Stimulated activated naive CD4-positive, alpha-beta T cell (primary cell): ENCODE measurements around the gene RABGAP1L.
"Not testable (repeated sequence)": the region's sequence is repeated elsewhere in the genome, so short reads cannot be mapped to it uniquely, and the experiment has no call there.

Source experiments
- DNase-seq, 6 experiments: peaks; one replicate each; lab custom pipeline; 2025; lab: John Stamatoyannopoulos, UW

The RABGAP1L gene

DNA sequence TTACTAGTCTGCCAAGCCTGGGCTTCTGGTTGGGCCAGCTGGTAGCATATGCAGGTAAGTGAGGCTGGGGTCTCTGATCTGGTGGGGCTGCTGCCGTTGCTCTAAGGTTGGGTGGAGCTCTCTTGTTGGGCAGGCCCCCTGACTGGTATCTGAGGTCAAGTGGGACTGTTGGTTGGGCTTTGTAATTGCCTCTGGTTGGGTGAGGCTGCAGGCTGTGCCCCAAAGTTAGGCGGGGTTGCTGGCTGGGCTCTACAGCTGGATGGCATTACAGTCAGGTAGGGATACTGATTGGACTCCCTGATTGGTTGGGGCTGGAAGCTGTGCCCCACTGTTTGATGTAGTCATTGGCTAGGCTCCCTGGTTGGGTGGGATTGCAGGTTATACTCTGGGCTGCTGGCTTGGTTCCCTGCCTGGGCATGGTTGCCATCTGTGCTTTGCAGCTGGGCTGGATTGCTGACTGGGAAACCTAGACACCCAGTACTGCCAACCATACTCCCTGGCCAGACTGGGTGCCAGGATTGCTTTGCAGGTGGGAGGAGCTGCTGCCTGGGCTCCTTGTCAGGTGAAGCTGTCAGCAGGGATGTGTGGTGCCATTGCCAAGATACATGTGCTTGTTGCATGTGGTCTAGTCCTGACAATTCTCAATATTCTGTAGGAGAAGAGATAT is 130.5 kb downstream of the RABGAP1L start:
- no peak for DNase-seq

DNA sequence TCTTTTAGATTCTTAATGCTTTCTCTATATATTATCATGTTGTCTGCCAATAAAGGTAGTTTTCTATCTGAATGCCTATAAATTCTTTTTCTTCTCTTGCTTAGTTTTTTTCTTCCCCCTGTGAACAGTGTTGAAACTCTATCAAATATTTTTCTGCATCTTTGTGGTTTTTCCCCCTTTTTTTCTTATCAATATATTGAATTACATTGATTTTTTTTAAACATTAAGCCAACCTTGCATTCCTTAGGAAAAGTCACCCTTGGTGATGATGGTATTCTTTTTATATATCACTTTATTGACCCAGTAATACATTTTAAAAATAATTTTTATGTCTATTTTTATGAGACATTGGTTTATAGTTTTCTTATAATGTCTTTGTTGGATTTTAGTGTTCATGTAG is 131.7 kb downstream of the RABGAP1L start:
- no peak for DNase-seq

DNA sequence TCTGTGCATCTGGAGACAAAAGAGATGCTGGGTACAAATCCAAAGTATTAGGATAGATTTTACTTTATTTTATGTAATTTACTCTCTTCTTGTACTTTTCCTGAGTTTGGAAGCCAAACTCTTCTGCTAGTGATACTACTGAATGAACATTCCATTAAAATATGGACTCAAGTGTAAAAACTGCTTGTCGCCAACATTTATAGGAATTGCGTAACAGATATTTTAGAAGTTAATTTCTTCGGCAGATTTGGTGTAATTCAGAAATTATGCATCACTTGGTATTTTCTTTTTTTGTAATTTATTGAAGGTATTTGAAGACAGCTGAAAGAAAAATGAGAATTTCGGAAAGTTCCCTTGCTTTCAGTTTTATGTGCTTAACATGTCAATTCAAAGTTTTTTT is 137.0 kb downstream of the RABGAP1L start:
- DNase-seq, result no peak

DNA sequence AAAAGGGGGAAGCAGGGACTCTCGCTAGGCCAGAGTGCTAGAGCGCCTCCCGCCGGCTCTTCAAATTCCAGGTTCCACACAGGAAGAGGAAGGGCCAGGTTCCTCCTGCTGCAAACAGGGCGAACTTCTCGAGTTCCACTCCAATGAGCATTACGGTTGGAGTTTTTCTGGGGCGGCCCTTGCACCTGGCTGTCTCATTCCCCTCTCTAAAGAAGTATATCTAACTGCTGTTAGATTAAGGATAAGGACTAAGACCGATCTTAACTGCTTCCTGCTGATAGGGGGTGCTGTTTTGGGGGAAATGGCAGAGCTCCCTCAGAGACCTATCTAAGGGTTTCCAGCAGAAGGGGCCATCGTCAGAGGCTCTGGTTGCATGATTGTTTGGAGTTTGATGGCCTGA is 138.0 kb downstream of the RABGAP1L start:
- DNase-seq, result no peak

DNA sequence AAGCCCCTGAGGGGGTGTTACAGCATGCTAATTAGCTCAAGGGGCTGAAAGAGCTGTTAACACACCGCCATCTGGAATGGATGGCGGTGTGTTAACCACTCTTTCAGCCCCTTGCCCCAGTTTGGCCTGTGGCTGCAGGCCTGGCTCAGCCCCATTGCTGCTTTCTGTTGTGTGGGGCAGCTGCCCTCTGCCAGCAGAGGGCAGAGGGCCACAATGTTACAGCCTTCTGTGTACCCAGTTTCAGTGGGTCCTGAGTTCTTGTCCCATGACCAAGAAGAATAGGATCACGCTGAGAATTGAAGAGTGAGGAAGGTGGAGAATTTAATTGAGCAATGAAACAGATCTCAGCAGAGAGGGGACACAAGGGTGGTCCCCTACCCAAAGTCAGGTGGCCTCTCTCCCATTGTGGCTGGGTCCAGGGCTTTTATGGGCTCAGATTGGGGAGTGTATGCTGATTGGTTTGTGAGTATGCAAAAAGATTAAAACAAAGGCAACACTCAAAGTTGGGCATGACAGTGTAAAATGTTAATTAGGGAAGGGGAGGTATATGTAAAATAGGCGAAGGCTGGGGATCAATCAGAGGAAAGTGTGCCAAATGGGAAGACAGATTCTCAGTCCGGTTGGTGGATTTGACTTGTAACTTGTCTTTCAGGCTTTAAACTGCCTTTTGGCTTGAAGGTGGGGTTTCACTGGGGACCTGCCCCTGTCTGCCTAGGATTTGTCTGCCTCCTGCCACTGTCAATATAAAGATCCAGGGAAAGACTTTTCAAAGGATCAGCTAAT is 142.2 kb downstream of the RABGAP1L start:
- no peak for DNase-seq

DNA sequence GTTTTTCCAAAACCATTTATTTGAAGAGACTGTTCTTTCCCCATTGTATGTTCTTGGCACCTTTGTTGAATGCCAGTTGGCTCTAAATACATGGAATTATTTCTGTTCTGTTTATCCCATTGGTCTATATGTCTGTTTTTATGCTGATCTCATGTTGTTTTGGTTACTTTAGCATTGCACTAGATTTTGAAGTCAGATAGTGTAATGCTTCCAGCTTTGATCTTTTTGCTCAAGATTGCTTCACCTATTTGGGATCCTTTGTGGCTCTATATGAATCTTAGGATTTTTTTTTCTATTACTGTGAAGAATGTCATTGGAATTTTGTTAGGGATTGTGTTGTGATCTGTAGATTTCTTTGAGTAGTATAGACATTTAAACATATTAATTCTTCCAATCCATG is 149.3 kb downstream of the RABGAP1L start:
- DNase-seq, result no peak

DNA sequence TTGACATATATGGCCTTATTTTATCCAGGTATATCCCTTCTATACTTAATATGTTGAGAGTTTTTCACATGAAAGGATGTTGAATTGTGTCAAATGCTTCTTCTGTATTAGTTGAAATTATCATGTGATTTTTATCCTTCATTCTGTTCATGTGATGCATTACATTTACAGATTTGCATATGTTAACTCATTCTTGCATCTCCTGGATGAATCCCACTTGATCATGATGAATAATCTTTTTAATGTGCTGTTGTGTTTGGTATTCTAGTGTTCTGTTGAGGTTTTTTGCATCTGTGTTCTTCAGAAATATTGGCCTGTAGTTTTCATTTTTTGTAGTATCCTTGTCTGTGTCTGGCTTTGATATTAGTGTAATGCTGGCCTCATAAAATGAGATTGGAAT is 150.2 kb downstream of the RABGAP1L start:
- no peak for DNase-seq

DNA sequence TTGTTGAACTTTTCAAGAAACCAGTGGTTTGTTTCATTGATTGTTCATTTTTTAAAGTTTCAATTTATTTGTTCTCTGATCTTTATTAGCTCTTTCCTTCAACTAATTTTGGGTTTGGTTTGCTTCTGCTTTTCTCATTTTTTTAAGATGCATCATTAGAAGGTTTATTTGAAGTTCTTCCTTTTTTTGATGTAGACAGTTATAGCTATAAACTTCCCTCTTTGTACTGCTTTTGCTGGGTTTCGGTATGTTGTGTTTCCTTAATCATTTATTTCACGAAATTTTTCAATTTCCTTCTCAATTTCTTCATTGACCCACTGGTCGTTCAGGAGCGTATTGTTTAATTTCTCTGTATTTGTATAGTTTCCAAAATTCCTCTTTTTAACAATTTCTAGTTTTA is 155.1 kb downstream of the RABGAP1L start:
- DNase-seq, result no peak

DNA sequence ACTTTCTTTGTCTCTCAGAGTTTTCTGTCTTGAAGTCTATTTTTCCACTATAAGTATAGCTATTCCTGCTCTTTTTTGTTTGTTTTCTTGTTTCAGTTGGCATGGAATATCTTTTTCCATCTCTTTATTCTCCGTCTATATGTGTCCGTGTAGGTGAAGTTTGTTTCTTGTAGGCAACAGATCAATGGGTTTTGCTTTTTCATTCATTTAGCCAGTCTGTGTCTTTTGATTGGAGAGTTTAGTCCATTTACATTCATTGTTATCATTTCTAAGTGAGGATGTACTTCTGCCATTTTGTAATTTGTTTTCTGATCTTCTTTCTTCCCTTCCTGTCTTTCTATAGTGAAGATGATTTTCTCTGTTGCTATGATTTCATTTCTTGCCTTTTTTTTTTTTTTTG is 155.9 kb downstream of the RABGAP1L start:
- no peak for DNase-seq

DNA sequence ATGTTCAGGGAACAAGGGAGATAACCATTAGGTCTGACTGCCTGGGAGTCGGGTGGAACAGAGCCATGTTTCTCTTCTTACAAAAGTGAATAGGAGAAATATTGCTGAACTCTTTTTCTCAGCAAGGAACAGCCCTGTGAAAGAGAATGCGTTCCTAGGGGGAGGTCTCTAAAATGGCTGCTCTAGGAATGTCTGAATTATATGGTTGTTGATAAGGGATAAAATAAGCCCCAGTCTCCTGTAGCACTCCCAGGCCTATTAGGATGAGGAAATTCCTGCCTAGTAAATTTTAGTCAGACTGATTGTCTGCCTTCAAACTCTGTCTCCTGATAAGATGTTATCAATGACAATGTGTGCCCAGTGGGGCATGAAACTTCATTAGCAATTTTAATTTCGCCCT is 161.6 kb downstream of the RABGAP1L start:
- not testable (repeated sequence) for DNase-seq

DNA sequence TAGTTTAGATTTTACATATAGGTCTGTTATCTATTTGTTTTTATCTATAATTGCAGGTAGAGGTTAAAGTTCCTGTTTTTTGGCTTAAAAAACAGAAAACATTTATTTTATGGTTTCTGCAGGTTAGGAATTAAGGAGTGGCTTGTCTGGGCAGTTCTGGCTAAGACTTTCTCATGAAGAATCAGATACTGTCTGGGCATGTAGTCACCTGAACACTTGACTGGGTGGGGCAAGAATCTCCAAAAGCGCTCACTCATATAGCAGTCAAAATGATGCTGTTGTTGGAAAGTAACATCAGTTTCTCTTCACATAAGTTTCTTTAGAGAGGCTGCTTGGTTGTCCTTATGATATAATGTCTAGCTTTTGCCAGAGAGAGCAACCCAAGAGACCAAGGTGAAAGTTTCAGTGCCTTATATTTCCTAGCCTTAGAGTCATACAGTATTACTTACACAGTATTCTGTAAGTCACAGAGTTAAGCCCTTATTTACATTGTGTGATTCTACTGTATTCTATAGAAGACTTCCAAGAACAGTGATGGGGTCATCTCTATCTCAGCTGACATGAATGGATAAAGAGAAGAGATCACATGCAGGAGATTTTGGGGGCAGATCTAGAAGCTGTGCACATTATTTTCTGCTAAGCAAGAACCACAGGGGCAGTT is 163.0 kb downstream of the RABGAP1L start:
- no peak for DNase-seq

DNA sequence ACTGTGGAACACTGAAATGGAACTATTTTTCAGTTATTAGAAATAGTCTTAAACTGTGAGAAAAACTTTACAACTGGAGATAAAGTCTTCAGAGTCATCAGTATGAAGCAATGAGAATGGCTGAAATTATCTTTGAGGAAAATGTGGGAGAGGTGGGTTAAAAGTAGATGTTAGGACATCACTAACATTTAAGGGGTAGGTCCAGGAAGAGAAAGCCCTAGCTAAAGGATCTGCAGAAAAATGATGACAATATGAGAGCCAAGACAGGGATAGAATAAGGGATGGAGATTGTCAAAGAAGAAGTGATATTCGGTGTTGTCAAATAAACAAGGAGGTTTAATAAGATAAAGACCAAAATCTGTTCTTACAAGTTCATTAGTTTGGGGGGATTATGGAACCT is 165.2 kb downstream of the RABGAP1L start:
- DNase-seq, result no peak

DNA sequence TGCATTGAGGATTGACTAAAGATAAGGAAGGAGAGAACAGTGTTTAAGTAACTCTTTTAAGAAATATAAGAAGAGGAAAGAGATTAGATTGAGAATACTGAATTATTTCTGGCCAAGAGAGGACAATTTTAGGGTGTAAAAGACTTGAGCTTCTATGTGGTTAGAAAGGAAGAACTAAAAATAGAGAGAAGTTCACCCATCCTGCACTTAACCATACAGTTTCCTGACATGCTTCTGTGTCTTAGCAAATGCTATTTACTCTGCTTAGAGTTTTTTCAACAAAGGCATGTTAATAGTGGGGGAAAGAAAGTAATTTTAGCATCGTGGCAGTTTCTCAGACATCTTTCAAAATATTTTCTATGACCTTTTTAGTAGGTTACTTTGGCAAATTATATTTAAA is 165.6 kb downstream of the RABGAP1L start:
- no peak for DNase-seq

DNA sequence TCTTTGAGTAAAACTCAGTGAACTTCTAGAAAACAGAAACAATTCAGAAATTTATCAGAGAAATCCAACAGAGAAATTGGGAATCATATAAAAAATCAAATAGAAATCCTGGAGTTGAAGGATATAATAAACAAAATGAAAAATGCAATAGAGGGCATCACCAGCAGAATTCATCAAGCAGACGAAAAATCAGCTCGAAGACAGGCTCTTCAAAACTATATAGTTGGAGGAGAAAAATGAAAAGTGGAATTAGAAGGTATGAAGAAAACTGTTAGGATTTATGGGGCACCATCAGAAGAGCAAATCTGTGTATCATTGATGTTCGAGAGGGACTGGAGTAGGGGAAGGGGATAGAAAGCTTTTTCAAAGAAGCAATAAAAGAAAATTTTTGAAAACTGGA is 167.0 kb downstream of the RABGAP1L start:
- DNase-seq, result no peak

DNA sequence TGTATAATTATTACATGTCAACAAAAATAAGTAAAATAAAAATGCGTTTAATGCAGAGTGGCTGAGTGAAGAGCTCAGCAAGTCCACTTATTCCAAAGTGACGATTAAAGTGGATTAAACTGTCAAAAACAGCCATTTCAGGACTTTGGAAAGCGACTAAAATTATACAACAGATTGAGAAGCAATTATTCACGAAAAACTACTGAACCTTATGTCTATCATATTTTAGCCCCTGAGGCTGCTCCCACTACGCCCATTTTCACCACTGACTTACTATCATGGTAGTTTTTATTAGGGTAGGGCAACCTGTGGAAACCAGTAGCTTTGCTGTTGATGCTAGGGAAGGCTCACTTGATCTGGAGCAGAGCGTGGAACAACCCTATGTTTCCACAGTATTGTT is 174.1 kb downstream of the RABGAP1L start:
- no peak for DNase-seq

DNA sequence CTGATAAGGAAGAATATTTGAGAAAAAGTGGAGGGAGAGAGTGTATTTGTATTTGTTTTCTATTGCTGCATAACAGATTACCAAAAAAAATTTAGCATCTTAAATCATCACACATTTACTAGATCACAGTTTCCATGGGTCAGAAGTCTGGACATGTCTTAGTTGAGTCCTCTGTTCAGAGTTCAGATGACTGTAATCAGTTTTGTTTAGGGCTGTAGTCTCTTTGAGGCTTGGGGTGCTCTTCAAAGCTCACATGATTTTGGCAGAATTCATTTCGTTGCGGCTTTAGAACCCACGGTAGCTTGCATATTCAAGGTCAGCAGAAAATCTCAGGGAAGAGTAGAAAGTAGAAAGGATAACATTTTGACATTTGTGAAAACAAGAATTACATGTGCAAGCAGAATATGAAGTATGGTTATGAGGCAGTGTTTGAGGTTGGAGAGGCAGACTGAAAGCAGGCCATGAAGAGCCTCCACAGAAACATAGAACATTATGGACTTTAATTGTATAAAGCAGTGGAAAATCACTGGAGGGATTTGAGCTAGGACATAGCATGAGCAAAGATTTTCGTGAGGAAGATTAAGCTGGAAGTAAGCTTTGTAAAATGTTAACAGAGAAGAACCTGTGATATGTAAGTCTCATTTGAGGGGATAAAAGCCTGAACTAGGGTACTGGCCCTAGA is 177.8 kb downstream of the RABGAP1L start:
- DNase-seq, result no peak

DNA sequence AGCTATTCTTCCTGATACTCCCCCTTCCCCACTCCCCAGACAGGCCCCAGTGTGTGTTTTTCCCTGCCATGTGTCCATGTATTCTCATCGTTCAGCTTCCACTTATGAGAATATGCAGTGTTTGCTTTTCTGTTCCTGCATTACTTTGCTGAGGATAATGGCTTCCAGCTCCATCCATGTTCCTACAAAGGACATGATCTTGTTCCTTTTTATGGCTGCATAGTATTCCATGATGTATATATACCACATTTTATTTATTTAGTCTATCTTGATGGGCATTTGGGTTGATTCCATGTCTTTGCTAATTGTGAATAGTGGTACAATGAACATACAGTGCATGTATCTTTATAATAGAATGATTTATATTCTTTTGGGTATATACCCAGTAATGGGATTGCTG is 181.1 kb downstream of the RABGAP1L start:
- DNase-seq, result not testable (repeated sequence)

DNA sequence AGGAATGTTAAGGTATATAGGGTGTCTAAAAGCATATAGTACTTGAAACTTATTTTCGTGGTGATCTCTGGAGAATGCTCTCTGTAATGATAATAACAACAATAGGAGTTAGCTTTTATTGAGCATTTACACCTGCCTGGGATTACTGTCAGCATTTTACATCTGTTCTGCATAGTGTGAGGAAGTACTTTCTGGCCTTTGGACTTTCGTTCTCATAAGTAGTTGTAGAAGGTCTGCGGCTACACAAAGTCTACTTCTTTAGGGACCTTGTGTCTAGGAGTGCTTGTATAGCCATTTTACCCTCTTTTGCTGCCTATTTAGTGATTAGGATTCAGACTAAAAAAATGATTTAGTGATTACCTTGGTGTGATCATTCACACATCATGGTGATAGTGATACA is 184.8 kb downstream of the RABGAP1L start:
- DNase-seq, result no peak

DNA sequence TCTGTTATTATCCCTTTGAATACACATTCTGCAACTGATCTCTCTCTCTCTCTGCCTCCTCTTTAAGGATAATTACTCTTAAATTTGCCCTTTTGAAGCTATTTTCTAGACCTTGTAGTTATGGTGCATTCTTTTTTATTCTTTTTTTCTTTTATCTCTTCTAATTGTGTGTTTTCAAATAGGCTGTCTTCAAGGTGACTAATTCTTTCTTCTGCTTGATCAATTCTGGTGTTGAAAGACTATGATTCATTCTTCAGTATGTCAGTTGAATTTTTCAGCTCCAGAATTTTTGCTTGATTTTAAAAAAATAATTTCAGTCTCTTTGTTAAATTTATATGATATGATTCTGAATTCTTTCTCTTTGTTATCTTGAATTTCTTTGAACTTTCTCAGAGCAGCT is 192.8 kb downstream of the RABGAP1L start:
- no peak for DNase-seq

DNA sequence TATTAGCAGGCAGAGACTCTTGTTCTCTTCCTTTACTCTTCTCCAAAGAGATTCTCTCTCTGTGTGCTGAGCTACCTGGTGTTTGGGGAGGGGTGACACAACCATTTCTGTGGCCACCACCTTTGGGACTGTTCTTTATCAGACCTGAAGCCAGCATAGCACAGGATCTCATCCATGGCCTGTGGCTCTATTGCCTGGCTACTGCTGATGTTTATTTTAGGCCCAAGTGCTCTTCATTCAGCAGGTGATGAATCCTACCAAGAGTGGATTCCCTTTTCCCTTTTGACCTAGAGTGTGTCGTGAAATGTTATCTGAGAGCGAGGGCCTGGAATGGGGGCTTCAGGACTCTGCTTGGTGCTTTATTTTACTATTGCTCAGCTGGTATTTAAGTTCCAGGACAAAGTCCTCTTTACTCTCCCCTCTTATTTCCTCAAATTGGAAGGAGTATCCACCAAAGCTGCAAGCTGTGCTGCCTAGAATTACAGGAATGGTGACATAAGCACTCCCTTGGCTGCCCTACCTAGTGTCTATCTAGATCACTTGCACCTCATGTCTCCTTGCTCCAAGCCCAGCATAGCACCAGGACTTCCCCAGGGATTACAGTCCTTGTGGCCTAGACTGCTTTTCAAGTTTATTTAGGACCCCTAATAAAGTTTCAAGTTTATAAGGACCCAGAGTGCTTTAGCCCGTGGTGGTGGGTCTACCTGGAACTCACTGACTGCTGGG is 193.7 kb downstream of the RABGAP1L start:
- DNase-seq, result no peak

DNA sequence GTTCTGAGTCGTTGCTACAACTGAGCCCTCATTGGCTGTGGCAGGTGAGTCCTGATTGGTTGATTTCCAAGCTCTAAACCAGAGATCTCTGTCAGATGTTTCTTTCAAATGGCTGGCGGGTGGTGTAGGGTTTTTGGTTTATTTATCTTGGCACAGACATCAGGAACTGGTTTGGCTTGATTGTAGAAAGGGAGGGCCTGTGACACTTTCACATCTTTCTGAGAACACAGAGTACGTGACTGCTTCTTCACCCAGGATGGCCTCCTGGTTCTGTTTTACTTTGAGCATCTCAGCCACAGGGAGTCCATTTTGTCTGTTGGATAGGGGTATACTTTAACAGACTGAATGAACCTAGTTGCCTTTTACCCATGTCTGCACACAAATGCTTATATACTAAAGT is 199.0 kb downstream of the RABGAP1L start:
- no peak for DNase-seq
